HG02571 (cell line): ENCODE measurements around the gene TUFT1.
"Not testable (repeated sequence)": the region's sequence is repeated elsewhere in the genome, so short reads cannot be mapped to it uniquely, and the experiment has no call there.

Source experiments
- ATAC-seq: cut with Tn5 transposase; IDR thresholded peaks from one replicate; pipeline ENCODE4 v1.9.1; 2021; ENCODE audit warnings: mild to moderate bottlenecking, moderate library complexity; ENCODE audit not compliant: unreplicated experiment

Gene TUFT1

DNA sequence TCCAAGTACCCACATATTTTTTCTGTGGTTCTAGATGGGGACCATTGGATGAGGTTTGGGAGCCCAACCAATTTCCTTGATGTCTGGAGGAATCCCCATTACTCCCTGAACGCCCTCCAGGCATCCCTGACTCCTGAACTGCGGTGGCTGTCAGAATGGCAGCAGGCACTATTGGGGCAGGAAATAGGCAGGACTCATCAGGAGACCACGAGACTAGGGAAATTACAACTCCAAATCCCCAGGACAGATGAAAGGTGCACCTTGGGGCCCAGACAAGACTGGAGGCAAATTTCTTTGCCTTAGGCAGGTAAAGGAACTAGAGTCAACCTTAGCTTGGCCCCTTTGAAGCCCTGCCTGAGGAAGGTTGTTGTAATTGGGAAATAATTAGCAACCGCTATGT is 27.8 kb upstream of the TUFT1 start:
- no peak for ATAC-seq

DNA sequence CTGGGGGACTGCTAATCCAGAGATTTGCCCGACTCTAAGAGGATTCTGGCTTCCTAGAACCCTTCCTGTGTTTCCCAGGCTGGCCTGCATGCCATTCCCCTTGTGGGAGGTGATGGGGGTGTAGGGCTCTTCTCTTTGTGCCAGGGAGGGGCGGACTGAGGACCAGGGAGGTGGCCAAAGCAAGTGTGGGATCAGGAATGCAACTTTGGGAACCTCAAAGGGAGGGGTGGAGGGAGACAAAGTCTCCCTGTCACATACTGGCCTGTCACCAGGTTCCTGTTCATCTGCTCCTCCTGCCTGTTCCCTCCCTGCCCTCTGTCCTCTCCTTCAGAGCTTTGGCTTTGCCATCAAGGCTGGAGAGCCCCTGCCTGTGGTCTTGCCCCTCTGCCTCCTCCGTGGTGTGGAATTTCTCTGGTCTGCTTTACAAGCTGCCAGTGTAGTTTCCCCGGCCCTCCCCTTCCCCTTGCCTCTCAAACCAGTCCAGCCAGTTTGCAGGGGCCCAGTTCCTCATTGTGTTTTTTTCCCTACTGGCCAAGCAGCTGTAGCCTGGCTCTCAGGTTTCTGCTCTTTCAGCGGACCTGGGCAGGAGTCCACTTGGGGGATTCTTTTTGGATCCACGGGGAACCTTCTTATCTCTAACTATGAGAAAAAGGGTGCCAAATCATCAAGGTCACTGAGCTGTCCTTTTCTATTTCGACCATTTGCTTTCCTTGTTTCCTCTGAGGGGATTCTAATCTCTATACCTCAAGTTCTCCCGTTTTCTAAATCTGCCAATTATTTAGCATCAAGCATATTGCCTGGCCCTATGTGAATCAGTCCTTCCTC is 27.1 kb upstream of the TUFT1 start:
- ATAC-seq = no peak

GRCh38 chr1:151513626-151514121 is 26.4 kb upstream of the TUFT1 start:
- no peak for ATAC-seq

GRCh38 chr1:151514366-151514765 is 25.7 kb upstream of the TUFT1 start:
- no peak for ATAC-seq

- no peak for ATAC-seq
Measured at GRCh38 chr1:151515265-151515664, 24.8 kb upstream of the TUFT1 start.

GRCh38 chr1:151516031-151516511 is 24.0 kb upstream of the TUFT1 start:
- no peak for ATAC-seq

- no peak for ATAC-seq
Measured at GRCh38 chr1:151518431-151518830, 21.7 kb upstream of the TUFT1 start.

- ATAC-seq = no peak
Measured at GRCh38 chr1:151518936-151519335, 21.2 kb upstream of the TUFT1 start.

- no peak for ATAC-seq
Measured at GRCh38 chr1:151519667-151520066, 20.4 kb upstream of the TUFT1 start.

DNA sequence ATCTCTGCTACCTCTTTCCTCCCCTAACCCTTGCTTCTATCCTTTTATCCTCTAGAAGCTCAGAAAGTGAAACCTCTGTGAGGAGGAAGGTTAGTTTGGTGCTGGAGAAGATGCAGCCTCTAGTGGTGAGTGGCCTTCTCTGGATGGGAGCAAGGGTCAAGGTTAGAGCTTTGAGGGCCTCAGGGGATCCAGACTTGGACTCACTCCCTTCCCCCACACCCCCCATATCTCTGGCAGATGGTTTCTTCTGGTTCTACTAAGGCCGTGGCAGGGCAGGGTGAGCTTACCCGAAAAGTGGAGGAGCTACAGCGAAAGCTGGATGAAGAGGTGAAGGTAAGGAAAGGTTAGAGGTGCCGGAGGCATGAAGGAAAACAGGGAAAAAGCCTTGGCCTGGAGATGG is 19.8 kb upstream of the TUFT1 start:
- no peak for ATAC-seq

DNA sequence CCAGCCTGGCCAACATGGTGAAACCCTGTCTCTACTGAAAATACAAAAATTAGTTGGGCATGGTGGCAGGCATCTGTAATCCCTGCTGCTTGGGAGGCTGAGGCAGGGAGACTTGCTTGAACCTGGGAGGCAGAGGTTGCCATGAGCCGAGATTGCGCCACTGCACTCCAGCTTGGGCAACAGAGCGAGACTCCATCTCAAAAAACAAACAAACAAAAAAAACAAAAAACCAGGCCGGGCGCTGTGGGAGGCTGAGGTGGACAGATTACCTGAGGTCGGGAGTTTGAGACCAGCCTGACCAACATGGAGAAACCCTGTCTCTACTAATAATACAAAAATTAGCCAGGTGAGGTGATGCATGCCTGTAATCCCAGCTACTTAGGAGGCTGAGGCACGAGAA is 17.7 kb upstream of the TUFT1 start:
- not testable (repeated sequence) for ATAC-seq

DNA sequence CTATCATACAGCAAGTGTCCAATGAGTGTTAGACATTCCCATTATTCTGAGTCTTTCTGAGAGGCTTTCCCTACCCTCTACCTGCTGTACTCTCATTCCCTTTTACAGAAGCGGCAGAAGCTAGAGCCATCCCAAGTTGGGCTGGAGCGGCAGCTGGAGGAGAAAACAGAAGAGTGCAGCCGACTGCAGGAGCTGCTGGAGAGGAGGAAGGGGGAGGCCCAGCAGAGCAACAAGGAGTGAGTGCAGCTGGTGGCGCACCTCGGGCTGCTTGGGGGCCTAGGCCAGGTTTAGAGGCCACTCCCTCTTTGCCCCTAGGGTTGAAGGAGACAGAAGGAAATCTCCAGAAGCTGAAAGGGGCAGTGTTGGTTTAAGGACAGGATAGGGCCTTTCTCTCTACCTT is 16.8 kb upstream of the TUFT1 start:
- ATAC-seq = no peak

GRCh38 chr1:151524736-151525135 is 15.4 kb upstream of the TUFT1 start:
- no peak for ATAC-seq

- no peak for ATAC-seq
Measured at GRCh38 chr1:151526735-151527525, 13.2 kb upstream of the TUFT1 start.

DNA sequence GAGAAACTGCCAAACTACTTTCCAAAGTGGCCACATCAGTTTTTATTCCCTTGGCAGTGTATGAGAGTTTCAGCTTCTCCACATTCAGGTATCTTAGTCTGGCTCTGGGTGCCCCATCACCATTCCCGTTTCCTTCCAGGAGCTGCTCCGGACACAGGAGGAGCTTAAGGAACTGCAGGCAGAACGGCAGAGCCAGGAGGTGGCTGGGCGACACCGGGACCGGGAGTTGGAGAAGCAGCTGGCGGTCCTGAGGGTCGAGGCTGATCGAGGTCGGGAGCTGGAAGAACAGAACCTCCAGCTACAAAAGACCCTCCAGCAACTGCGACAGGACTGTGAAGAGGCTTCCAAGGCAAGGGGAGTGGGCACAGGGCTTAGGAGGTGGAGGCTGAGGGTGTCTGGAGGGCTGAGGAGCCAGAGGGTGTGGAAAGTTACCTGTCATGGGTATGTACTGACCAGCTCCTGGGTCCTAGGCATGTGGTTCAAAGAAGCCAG is 10.9 kb upstream of the TUFT1 start:
- ATAC-seq = no peak

- no peak for ATAC-seq
Measured at GRCh38 chr1:151529781-151530180, 10.3 kb upstream of the TUFT1 start.

- no peak for ATAC-seq
Measured at GRCh38 chr1:151530461-151530860, 9.6 kb upstream of the TUFT1 start.

DNA sequence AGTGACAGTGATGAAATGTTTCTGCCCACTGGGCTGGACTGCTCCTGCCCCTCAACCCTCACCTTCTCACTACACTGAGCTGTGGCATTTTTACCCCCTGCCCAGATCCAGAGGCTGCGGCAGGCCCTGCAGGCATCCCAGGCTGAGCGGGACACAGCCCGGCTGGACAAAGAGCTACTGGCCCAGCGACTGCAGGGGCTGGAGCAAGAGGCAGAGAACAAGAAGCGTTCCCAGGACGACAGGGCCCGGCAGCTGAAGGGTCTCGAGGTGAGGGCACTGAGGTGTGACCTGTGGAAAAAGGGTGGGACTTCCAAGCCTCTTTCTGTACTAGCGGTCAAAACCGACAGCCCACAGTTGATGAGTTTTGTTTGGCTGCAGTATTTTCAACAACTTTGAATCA is 6.2 kb upstream of the TUFT1 start:
- no peak for ATAC-seq

GRCh38 chr1:151534662-151535278 is 5.3 kb upstream of the TUFT1 start:
- no peak for ATAC-seq

DNA sequence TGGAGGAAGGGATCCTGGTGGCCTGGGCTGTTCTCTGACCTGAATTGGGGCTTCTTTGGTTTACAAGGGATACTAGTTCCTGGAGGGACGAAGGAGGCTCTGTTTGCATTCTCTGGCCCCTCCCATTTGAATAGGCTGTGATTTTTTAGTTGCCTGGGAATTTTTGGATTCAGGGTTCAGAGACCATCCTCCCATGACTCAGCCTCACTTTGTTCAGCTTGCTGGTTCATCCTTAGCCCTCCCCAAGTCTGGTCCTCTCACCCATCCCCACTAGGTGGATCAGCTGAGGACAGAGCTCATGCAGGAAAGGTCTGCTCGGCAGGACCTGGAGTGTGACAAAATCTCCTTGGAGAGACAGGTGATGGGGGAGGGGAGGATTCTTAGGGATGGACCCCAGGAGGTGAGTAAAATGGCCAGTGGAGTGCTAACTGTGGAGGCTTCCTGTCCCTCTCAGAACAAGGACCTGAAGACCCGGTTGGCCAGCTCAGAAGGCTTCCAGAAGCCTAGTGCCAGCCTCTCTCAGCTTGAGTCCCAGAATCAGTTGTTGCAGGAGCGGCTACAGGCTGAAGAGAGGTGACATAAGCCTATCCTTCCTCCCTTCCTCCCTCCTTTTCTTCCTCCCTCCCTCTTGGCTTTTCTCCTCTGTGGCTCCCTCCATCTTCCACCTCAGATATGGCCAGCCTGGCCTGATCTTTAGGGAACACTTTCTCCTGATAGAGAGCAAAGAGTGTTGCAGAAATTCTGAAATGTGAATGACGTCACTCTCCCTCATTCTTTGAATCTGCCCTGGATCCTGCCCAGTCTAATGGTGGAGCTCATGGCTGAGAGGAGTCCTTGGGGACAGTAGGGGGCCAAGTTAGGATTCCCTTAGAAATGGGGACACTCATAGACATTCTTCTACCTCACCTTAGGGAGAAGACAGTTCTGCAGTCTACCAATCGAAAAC is 4.5 kb upstream of the TUFT1 start:
- no peak for ATAC-seq
